ENCODE data around the gene BICRA. TPM values are rescaled to one million over a fixed set of nuclear protein-coding genes. Genes with fewer than 3 reads are reported as not detected.

BICRA gene
- total RNA-seq, 1 experiment from 2014 or later, result 24.4 TPM

DNA sequence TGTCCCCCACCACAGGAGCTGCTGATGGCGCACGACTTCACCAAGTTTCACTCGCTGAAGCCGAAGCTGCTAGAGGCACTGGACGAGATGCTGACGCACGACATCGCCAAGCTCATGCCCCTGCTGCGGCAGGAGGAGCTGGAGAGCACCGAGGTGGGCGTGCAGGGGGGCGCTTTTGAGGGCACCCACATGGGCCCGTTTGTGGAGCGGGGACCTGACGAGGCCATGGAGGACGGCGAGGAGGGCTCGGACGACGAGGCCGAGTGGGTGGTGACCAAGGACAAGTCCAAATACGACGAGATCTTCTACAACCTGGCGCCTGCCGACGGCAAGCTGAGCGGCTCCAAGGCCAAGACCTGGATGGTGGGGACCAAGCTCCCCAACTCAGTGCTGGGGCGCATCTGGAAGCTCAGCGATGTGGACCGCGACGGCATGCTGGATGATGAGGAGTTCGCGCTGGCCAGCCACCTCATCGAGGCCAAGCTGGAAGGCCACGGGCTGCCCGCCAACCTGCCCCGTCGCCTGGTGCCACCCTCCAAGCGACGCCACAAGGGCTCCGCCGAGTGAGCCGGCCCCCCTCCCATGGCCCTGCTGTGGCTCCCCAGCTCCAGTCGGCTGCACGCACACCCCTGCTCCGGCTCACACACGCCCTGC is 132.1 kb downstream of the BICRA start:
- DNase-seq, result no peak
- CTCF ChIA-PET, result interaction anchor here (1.3 to 1.5 kb wide), 2 partner anchors 28 to 34 kb away, joined by 3 to 4 read pairs; no protein-coding TSS in a partner anchor
- Mint-ChIP-seq H3K36me3 (ENCODE audit: insufficient read depth, unreplicated experiment) (peaks cover 72% of the 10 kb centered on the region), H3K27ac (ENCODE audit: unreplicated experiment) (peak overlapping the region; percentile 63), H3K4me3 (ENCODE audit: low read depth, unreplicated experiment) (no peak overlapping the region), H3K9me3 (ENCODE audit: low read depth, unreplicated experiment) (peaks cover 2% of the 10 kb centered on the region), H3K27me3 (ENCODE audit: unreplicated experiment) (no peaks in the 10 kb centered on the region), H3K4me1 (ENCODE audit: low read depth, unreplicated experiment) (peaks cover 24% of the 10 kb centered on the region)
- TF ChIP-seq CTCF (IDR thresholded peaks at IDR 0.05; ENCODE audit: unreplicated experiment), result no peak
- no TSS peak for BruUV-seq (replicated peaks)
- intact Hi-C loops (cut with micrococcal nuclease; ENCODE audit: unreplicated experiment), result no loop called here

GRCh38 chr19:47741544-47742140 is 132.7 kb downstream of the BICRA start:
- H3K27ac Mint-ChIP-seq (ENCODE audit: unreplicated experiment), result peak overlapping the region; percentile 63
- peaks cover 2% of the 10 kb centered on the region for H3K9me3 Mint-ChIP-seq (ENCODE audit: low read depth, unreplicated experiment)
- CTCF ChIA-PET, result interaction anchor here (0.9 to 1.5 kb wide), 2 partner anchors 28 to 29 kb away, joined by 4 read pairs; no protein-coding TSS in a partner anchor
- H3K4me3 Mint-ChIP-seq (ENCODE audit: low read depth, unreplicated experiment), result no peak overlapping the region
- TF ChIP-seq CTCF (IDR thresholded peaks at IDR 0.05; ENCODE audit: unreplicated experiment), result no peak
- no peak for DNase-seq
- no peaks in the 10 kb centered on the region for H3K27me3 Mint-ChIP-seq (ENCODE audit: unreplicated experiment)
- no TSS peak for BruUV-seq (replicated peaks)
- intact Hi-C loops (cut with micrococcal nuclease; ENCODE audit: unreplicated experiment), result no loop called here
- H3K36me3 Mint-ChIP-seq (ENCODE audit: insufficient read depth, unreplicated experiment), result peaks cover 72% of the 10 kb centered on the region
- H3K4me1 Mint-ChIP-seq (ENCODE audit: low read depth, unreplicated experiment), result peaks cover 24% of the 10 kb centered on the region

DNA sequence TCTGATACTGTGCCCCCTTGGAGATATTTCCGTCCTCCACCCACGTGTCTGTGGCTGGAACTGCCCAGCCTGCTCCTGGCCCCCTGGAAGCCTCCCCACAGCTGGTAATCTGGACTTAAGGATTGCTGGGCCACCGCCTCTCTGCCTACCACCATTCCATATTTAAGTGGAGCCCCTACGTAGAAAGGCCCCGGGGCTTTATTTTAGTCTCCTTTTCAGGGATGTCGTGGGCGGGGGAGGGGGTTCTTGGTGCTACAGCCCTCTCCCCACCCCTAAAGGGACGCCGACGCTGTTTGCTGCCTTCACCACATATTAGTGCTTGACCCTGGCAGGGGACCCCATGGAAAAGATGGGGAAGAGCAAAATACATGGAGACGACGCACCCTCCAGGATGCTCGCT is 133.7 kb downstream of the BICRA start:
- H3K4me1 Mint-ChIP-seq (ENCODE audit: low read depth, unreplicated experiment), result peaks cover 24% of the 10 kb centered on the region

More for the DNA sequence above, 133.7 kb downstream of the BICRA start:
- peak overlapping the region; percentile 98 for H3K27ac Mint-ChIP-seq (ENCODE audit: unreplicated experiment)
- TF ChIP-seq CTCF (IDR thresholded peaks at IDR 0.05; ENCODE audit: unreplicated experiment), result no peak
- H3K4me3 Mint-ChIP-seq (ENCODE audit: low read depth, unreplicated experiment), result peak overlapping the region; percentile 92
- no TSS peak for BruUV-seq (replicated peaks)
- H3K36me3 Mint-ChIP-seq (ENCODE audit: insufficient read depth, unreplicated experiment), result peaks cover 76% of the 10 kb centered on the region
- H3K9me3 Mint-ChIP-seq (ENCODE audit: low read depth, unreplicated experiment), result peaks cover 2% of the 10 kb centered on the region
- CTCF ChIA-PET, result interaction anchor here (0.9 to 2.0 kb wide), 5 partner anchors 13 to 44 kb away, joined by 3 to 34 read pairs (median 4); partner anchors contain the start of gene EHD2
- no peak for DNase-seq
- intact Hi-C loops (cut with micrococcal nuclease; ENCODE audit: unreplicated experiment), result no loop called here
- H3K27me3 Mint-ChIP-seq (ENCODE audit: unreplicated experiment), result no peaks in the 10 kb centered on the region
